HCT116 (cell line): ENCODE measurements around the gene CCDC106. TPM values are rescaled to one million over a fixed set of nuclear protein-coding genes. Genes with fewer than 3 reads are reported as not detected.

ENCODE experiments used
- ATAC-seq: fragments of 200-7000 bp; cut with Tn5 transposase; 2 replicates; pipeline ENCODE4 v1.9.1; 2020; ENCODE audit warnings: mild to moderate bottlenecking, moderate library complexity
- BruUV-seq: library from RNA; stranded (reverse); fragments of 400-500 nt; replicated peaks from 2 replicates; lab custom pipeline; 2021; lab: Mats Ljungman, UMichigan
- CTCF ChIA-PET: fragments of 300-600 bp; sonication (Branson Sonifier 250); formaldehyde crosslinking; loops from one replicate; lab custom pipeline; 2021; ENCODE audit warnings: antibody characterized with exemption; lab: Charles Lee
- POLR2A ChIA-PET: fragments of 300-600, 350-600 bp; sonication (Branson Sonifier 250); formaldehyde crosslinking; loops from one replicate; lab custom pipeline; 2021; ENCODE audit warnings: antibody characterized with exemption; lab: Charles Lee
- RAD21 ChIA-PET, 2 experiments: fragments of 300-600 bp; sonication (Branson Sonifier 250); formaldehyde crosslinking; loops; one replicate each; lab custom pipeline; 2023; ENCODE audit warnings: low total read pairs in 2 of 2; ENCODE audit not compliant: uncharacterized antibody in 2 of 2, unreplicated experiment in 2 of 2, low non-redundant PET in 1 of 2; lab: Charles Lee
- DNase-seq: peaks from one replicate; pipeline ENCODE4 v3.0.0-alpha.2; 2010; ENCODE audit warnings: low read depth, low spot score
- H2AFZ ChIP-seq: fragments of 200-600 bp; shearing (Covaris generic), sonication (generic); 2 replicates; pipeline ENCODE4 v1.6.1; 2017; ENCODE audit warnings: low read depth, mixed run types, mixed read lengths, antibody characterized with exemption, low read length; ENCODE audit not compliant: poor library complexity, severe bottlenecking
- H3K27ac ChIP-seq: 2 replicates; pipeline ENCODE4 v1.5.1; 2012; ENCODE audit warnings: low read depth, low read length
- H3K27me3 ChIP-seq: fragments of 200-600 bp; sonication (generic); 2 replicates; pipeline ENCODE4 v1.6.1; 2016; ENCODE audit warnings: mixed run types, low read length, mixed read lengths; ENCODE audit not compliant: insufficient read depth
- H3K36me3 ChIP-seq, 2 experiments: fragments of 200-500 bp in 1 of 2; fragments of 200-600 bp in 1 of 2; sonication (Bioruptor generic) in 1 of 2; sonication (generic) in 1 of 2; 2 replicates each; pipeline versions ENCODE4 v1.5.1 to v1.6.1; 2014 to 2016; ENCODE audit warnings: low read length in 2 of 2, inconsistent platforms in 1 of 2, mixed read lengths in 1 of 2, mixed run types in 1 of 2; ENCODE audit not compliant: insufficient read depth in 2 of 2, control insufficient read depth in 1 of 2
- H3K4me1 ChIP-seq, 2 experiments: fragments of 200-600 bp in 1 of 2; sonication (generic) in 1 of 2; 2 replicates each; pipeline versions ENCODE4 v1.5.1 to v1.6.1; 2012 to 2017; ENCODE audit warnings: low read length in 2 of 2, inconsistent platforms in 1 of 2, mild to moderate bottlenecking in 1 of 2, mixed read lengths in 1 of 2, mixed run types in 1 of 2, moderate library complexity in 1 of 2; ENCODE audit not compliant: insufficient read depth in 2 of 2, control insufficient read depth in 1 of 2
- H3K4me2 ChIP-seq: fragments of 200-600 bp; sonication (generic); 2 replicates; pipeline ENCODE4 v1.6.1; 2017; ENCODE audit warnings: mixed run types, low read length, mixed read lengths
- H3K4me3 ChIP-seq, 2 experiments: fragments of 200-600 bp in 1 of 2; sonication (generic) in 1 of 2; replicated peaks in 1 of 2; 2 replicates each; pipeline ENCODE4 v1.5.1; 2011 to 2016; ENCODE audit warnings: low read length in 2 of 2, control low read depth in 1 of 2, low read depth in 1 of 2, mild to moderate bottlenecking in 1 of 2, mixed read lengths in 1 of 2, mixed run types in 1 of 2
- H3K79me2 ChIP-seq: fragments of 200-600 bp; sonication (generic); 2 replicates; pipeline ENCODE4 v1.6.1; 2017; ENCODE audit warnings: mild to moderate bottlenecking, mixed run types, low read length, moderate library complexity, mixed read lengths; ENCODE audit not compliant: insufficient read depth
- H3K9ac ChIP-seq: fragments of 200-600 bp; sonication (generic); 2 replicates; pipeline ENCODE4 v1.6.1; 2016; ENCODE audit warnings: low read length, mixed read lengths
- H3K9me2 ChIP-seq: fragments of 200-600 bp; sonication (generic), shearing (Covaris generic); 2 replicates; pipeline ENCODE4 v1.6.1; 2017; ENCODE audit warnings: mixed run types, mild to moderate bottlenecking, moderate library complexity; ENCODE audit not compliant: insufficient read depth
- H3K9me3 ChIP-seq, 2 experiments: fragments of 200-500 bp in 1 of 2; fragments of 200-600 bp in 1 of 2; sonication (Bioruptor generic) in 1 of 2; sonication (generic) in 1 of 2; 2 replicates each; pipeline ENCODE4 v1.6.1; 2014 to 2017; ENCODE audit warnings: low read length in 2 of 2, mixed read lengths in 2 of 2, inconsistent platforms in 1 of 2, low read depth in 1 of 2, mild to moderate bottlenecking in 1 of 2, mixed run types in 1 of 2, moderate library complexity in 1 of 2; ENCODE audit not compliant: control insufficient read depth in 1 of 2, insufficient read depth in 1 of 2
- H4K20me1 ChIP-seq: fragments of 200-600 bp; sonication (generic), shearing (Covaris generic); 2 replicates; pipeline ENCODE4 v1.6.1; 2017; ENCODE audit warnings: mixed run types, mild to moderate bottlenecking, moderate library complexity; ENCODE audit not compliant: insufficient read depth
- CBX3 ChIP-seq: IDR thresholded peaks from 2 replicates; pipeline ENCODE4 v1.6.1; 2012; ENCODE audit warnings: low read depth
- EZH2 ChIP-seq: fragments of 200-600 bp; sonication (generic); IDR thresholded peaks from 2 replicates; pipeline ENCODE4 v1.6.1; 2017; ENCODE audit warnings: antibody characterized with exemption, mixed run types
- SIN3A ChIP-seq: IDR thresholded peaks from 2 replicates; pipeline ENCODE4 v1.6.1; 2012; ENCODE audit warnings: low read depth
- ZFX ChIP-seq: fragments of 450-650 bp; IDR thresholded peaks from 2 replicates; pipeline ENCODE4 v1.6.1; 2017
- ZNF274 ChIP-seq: fragments of 200-500 bp; sonication (Bioruptor generic); IDR thresholded peaks from 2 replicates; pipeline ENCODE4 v1.6.1; 2014; ENCODE audit warnings: mild to moderate bottlenecking, low read depth, low read length, inconsistent platforms
- intact Hi-C: fragments of 100-400 bp; cut with micrococcal nuclease; formaldehyde crosslinking; loops from 2 replicates; pipeline ENCODE4 v1.10.0; 2022
- total RNA-seq: library from RNA; stranded (reverse); gene quantifications from one replicate; pipeline ENCODE4 v1.2.1, GENCODE V29; 2021; ENCODE audit not compliant: unreplicated experiment
- TF ChIP-seq, protein P1 (sequence below): IDR thresholded peaks from 2 replicates; pipeline ENCODE4 v1.6.1; 2012; ENCODE audit warnings: low read depth
- TF ChIP-seq, protein P2 (sequence below): IDR thresholded peaks from 2 replicates; pipeline ENCODE4 v1.6.1; 2012
- TF ChIP-seq, protein P3 (sequence below), 3 experiments: fragments of 200-600 bp in 1 of 3; sonication (generic) in 1 of 3; IDR thresholded peaks in 2 of 3; conservative IDR thresholded peaks in 1 of 3; 2 replicates each; pipeline ENCODE4 v1.5.1; 2012 to 2017; ENCODE audit warnings: low read depth in 2 of 3, low read length in 2 of 3, antibody characterized with exemption in 1 of 3, borderline replicate concordance in 1 of 3, control low read depth in 1 of 3, mild to moderate bottlenecking in 1 of 3, mixed read lengths in 1 of 3, mixed run types in 1 of 3, moderate library complexity in 1 of 3; ENCODE audit not compliant: insufficient read depth in 1 of 3

The CCDC106 gene
- total RNA-seq, 1 experiment from 2014 or later = 1.0 TPM

DNA sequence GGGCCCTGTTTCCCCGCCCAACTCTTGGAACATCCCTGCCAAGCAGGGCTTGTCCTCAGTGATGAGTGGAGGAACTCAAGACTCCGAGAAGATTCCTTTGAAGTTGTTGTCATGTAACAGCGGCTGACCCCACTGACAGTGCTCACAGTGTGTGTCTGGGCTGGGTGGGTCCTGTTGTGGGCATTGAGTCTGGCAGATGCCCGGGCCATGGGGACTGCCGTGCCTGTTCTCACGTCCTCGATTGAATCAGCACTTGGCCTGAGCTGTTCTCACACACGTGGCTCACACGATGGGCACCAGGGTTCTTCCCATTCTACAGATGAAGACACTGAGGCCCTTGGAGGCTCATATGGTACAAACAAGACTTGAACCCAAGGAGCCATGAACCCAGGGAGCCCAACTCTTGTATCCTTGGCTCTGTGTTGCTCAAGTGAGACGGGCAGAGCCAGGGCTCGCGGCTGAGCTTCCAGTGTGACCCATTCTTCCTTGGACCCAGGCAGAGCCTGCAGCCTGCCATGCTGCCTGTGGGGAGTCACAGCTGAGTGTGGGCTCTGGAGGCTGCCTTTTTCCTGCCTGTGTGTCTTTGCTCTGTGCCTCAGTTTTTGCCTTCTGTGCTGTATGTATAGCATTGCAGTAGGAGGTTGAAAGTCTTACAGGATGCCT, 18.5 kb downstream of the CCDC106 start (continued):
- TF ChIP-seq, protein P1, sequence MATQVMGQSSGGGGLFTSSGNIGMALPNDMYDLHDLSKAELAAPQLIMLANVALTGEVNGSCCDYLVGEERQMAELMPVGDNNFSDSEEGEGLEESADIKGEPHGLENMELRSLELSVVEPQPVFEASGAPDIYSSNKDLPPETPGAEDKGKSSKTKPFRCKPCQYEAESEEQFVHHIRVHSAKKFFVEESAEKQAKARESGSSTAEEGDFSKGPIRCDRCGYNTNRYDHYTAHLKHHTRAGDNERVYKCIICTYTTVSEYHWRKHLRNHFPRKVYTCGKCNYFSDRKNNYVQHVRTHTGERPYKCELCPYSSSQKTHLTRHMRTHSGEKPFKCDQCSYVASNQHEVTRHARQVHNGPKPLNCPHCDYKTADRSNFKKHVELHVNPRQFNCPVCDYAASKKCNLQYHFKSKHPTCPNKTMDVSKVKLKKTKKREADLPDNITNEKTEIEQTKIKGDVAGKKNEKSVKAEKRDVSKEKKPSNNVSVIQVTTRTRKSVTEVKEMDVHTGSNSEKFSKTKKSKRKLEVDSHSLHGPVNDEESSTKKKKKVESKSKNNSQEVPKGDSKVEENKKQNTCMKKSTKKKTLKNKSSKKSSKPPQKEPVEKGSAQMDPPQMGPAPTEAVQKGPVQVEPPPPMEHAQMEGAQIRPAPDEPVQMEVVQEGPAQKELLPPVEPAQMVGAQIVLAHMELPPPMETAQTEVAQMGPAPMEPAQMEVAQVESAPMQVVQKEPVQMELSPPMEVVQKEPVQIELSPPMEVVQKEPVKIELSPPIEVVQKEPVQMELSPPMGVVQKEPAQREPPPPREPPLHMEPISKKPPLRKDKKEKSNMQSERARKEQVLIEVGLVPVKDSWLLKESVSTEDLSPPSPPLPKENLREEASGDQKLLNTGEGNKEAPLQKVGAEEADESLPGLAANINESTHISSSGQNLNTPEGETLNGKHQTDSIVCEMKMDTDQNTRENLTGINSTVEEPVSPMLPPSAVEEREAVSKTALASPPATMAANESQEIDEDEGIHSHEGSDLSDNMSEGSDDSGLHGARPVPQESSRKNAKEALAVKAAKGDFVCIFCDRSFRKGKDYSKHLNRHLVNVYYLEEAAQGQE = no peak
- no peak for TF ChIP-seq EZH2
- TF ChIP-seq SIN3A = no peak
- TF ChIP-seq ZNF274 = no peak
- no peak for TF ChIP-seq ZFX

DNA sequence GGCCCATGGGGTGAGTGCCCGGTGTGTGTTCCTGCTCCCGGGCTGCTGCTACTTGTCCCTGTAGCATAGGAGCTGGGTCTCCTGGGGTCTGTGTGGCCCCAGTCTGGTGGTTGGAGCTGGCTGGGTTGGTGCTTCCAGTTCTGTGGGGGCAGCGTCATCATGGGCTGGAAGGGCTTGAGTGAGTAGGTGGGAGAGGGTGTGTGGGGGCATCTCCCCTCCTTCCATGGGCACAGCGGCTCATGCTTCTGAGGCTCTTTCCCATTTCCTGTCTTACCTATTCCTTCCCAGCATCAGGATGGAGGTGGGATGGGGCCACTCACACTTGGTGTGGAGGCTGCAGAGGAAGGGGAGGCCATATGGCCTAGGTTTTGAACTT, 19.0 kb downstream of the CCDC106 start:
- ATAC-seq (no peak), DNase-seq (no peak)
- no peak overlapping the region for H2AFZ ChIP-seq
- no TSS peak for BruUV-seq
- peaks cover 50 to 74% of the 10 kb centered on the region in 2 experiments for H3K36me3 ChIP-seq
- peaks cover 6% of the 10 kb centered on the region; the same call in 1 of the 2 replicates for H4K20me1 ChIP-seq
- no peaks in the 10 kb centered on the region for H3K9me2 ChIP-seq
- RAD21 ChIA-PET = no interaction called here
- H3K4me3 ChIP-seq = no peak overlapping the region
- H3K79me2 ChIP-seq = peaks cover 99% of the 10 kb centered on the region
- H3K9me3 ChIP-seq = no peaks in the 10 kb centered on the region
- peak overlapping the region; percentile 18; the same call in 1 of the 2 replicates for H3K27ac ChIP-seq
- CTCF ChIA-PET = no interaction called here
- intact Hi-C loops = no loop called here
- TF ChIP-seq, protein P2, sequence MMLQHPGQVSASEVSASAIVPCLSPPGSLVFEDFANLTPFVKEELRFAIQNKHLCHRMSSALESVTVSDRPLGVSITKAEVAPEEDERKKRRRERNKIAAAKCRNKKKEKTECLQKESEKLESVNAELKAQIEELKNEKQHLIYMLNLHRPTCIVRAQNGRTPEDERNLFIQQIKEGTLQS = no peak
- TF ChIP-seq CBX3 (no peak), EZH2 (no peak)
- TF ChIP-seq, protein P3, sequence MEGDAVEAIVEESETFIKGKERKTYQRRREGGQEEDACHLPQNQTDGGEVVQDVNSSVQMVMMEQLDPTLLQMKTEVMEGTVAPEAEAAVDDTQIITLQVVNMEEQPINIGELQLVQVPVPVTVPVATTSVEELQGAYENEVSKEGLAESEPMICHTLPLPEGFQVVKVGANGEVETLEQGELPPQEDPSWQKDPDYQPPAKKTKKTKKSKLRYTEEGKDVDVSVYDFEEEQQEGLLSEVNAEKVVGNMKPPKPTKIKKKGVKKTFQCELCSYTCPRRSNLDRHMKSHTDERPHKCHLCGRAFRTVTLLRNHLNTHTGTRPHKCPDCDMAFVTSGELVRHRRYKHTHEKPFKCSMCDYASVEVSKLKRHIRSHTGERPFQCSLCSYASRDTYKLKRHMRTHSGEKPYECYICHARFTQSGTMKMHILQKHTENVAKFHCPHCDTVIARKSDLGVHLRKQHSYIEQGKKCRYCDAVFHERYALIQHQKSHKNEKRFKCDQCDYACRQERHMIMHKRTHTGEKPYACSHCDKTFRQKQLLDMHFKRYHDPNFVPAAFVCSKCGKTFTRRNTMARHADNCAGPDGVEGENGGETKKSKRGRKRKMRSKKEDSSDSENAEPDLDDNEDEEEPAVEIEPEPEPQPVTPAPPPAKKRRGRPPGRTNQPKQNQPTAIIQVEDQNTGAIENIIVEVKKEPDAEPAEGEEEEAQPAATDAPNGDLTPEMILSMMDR (IDR thresholded peaks at IDR 0.05 in 2 of 3, conservative IDR thresholded peaks at IDR 0.05 in 1 of 3; ENCODE audit: borderline replicate concordance in 1 of 3, insufficient read depth in 1 of 3, low read depth in 2 of 3, low read length in 2 of 3) = no peak
- TF ChIP-seq, protein P1 = no peak
- H3K27me3 ChIP-seq = no peaks in the 10 kb centered on the region
- peaks cover 5 to 29% of the 10 kb centered on the region in 2 experiments; a peak in 3 of 4 replicates for H3K4me1 ChIP-seq
- peak overlapping the region; percentile 23; the same call in 1 of the 2 replicates for H3K4me2 ChIP-seq
- POLR2A ChIA-PET = no interaction called here
- no peak overlapping the region; the same call in 1 of the 2 replicates for H3K9ac ChIP-seq
